ENCODE results near the gene HSPA12A.
"Not testable (repeated sequence)": the region's sequence is repeated elsewhere in the genome, so short reads cannot be mapped to it uniquely, and the experiment has no call there.

HSPA12A gene

DNA sequence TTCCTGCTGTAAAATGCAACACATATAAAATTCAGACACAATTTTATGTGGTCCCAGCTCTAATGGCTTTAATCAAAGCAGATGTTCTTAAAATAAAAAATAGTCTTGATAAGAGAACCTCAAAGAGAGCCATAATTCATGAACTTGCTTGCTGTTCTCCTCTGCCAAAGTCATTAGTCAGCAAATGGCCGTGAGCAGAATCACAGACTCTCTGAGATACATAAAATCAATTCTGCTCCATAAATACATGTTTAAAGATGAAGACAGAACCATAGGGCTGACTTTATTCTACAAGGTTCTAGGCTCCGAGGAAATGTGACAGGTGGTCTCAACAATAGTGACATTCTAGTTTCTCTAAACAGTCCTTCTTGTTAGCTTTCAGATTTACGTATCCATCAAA lies 29.8 kb downstream of the HSPA12A start:
- DNase-seq: no peak

DNA sequence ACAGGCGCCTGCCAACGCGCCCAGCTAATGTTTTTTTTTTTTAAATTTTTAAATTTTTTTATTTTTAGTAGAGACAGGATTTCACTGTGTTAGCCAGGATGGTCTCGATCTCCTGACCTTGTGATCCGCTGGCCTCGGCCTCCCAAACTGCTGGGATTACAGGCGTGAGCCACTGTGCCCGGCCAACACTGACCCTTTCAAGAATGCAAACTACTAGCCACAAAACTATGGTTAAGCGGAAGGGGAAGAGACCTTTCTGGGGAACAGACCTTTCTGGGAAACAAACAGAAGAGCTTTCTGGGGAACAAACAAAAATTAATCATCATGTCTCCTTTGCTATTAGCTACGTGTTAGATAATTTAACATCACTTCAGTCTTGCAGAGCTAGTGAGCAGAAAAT lies 30.6 kb downstream of the HSPA12A start:
- not testable (repeated sequence) for DNase-seq

DNA sequence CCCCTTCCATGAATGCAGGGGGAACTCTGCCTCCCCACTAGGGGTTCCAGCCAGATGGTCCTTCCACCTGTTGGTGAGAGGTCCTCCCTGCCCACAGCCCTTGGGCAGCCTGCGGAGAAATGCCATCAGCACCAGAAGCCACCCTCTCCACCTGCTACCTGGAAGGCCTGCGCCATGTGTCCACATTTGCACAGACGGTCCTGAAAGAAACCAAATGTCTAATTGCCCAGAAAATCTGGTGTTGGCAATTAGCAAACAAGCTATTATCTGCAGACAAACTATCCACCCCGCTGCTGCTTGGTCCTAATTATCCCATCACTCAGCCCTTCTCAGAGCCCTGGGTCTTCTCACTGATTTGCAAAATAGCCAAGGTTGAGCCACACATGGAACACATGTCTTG lies 32.3 kb downstream of the HSPA12A start:
- peak in 1 of 2 experiments; percentile 7 for DNase-seq

DNA sequence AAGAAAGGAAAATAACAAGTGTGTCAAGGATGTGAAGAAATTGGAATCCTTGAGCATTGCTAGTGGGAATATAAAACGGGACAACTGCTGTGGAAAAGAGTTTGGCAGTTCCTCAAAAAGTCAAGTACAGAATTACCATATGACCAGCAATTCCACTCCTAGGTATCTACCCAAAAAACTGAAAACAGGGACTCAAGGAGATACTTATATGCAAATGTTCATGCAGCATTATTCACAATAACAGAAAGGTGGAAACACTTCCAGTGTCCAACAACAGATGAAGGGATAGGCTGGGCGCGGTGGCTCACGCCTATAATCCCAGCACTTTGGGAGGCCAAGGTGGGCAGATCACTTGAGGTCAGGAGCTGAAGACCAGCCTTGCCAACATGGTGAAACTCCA lies 33.5 kb downstream of the HSPA12A start:
- DNase-seq: no peak

DNA sequence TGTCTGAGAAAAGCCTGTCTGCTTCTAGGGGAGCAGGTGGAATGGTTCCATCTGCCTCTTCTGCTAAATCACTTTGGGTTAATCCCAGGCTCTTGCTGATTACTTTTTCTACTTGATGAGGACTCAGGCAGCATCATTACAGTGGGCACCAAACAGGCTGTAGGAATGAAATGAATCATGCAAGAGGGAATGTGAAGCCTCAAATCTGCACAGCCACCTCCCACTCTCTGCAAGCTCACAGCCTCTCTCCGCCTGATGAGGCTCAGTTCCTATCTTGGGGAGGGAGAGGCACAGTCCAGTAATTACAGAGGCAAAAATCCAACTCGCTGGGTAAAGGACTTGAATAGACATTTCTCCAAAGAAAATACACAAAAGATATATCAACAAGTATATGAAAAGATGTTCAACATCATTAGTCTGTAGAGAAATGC lies 34.0 kb downstream of the HSPA12A start:
- DNase-seq: no peak

DNA sequence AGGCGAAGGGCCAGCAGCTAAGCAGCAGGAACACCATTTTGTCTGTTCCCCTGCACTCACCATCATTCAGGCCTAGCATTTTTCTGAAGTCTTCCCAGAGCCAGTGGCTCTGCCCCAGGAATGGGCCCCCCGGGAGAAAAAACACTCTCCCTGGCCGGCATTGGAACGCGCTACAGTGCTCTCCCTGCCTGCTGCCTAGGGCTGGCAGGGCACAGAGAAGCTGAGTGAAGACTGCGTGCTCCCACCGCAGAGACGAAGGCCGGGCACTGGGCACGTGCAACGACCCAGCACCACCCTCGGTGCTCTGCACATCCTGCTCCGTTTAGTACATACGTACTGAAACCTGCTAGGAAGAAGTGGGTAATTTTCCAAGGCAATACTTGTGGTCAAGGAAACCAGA lies 34.4 kb downstream of the HSPA12A start:
- no peak for DNase-seq

DNA sequence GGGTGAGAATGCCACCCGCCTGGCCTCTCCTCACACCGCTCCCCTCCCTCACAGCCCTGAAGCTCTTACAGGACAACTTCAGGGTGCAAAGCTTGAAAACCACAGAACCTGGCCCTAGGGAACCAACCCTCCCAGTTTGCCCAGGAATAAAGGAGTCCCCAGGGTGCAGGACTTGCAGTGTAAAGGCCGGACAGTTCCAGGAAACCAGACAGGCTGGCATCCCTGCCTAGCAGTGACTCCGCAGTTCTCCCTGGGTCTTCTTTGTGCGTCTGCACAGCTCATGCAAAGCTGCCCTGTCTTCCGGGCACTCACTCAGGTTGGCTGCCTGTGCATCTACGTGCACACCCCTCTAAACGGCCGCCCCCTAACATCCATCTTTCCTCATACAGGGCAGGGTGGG lies 36.1 kb downstream of the HSPA12A start:
- DNase-seq: no peak

DNA sequence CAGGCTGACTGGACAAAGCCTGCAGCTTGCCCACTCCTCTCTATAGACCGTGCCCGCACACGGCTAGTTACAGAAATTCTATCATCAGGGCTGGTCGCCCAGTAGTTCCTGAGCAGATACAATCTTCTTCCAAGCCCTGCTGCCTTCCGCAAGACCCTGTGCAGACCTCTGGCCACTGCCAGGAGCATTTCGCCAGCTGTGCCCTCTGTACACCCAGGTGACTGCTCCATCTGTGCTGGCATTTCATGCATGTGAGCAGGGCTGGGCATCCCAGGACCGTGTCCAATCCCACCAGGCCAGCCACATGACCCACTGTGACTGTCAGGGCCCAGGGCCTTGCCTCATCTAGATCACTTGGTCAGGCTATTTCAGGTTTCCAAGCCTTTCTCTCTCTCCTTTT lies 36.9 kb downstream of the HSPA12A start:
- DNase-seq: no peak

DNA sequence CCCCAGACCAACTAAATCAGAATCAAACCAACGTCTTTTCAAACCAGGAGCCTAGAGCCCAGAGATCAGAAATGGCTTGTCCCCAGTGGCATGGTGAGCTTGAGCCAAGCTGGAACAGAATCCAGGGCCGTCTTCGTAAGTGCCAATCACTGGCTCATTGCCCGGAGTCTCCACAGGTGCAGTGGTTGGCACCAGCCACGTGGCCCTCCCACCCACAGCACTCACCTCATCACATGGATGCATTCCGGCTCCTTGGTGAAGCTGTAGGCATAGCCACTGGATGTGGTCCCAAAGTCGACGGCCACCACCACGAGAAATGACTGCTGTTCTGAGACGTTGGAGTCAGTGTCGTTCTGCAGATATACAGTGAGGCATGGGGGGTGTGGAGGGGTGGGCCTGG lies 37.4 kb downstream of the HSPA12A start:
- no peak for DNase-seq

DNA sequence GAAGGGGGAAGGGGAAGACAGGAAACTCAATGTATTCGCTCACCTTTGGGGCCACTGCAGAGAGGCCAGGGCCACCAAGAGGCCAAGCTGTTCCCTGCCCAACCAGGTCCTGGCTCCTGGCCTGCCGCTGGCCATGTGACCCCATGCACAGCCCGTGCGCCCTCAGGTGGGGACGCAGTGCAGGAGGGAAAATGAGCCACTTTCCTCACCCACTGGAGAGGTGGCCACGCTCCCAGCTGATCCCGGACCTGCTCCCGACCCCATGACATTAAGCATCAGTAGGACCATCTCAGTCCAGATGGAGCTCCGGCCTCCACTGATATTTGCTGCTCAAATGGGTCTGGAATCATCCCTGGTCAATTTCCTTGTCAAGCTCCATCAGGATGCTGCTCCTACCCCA lies 40.2 kb downstream of the HSPA12A start:
- no peak for DNase-seq

DNA sequence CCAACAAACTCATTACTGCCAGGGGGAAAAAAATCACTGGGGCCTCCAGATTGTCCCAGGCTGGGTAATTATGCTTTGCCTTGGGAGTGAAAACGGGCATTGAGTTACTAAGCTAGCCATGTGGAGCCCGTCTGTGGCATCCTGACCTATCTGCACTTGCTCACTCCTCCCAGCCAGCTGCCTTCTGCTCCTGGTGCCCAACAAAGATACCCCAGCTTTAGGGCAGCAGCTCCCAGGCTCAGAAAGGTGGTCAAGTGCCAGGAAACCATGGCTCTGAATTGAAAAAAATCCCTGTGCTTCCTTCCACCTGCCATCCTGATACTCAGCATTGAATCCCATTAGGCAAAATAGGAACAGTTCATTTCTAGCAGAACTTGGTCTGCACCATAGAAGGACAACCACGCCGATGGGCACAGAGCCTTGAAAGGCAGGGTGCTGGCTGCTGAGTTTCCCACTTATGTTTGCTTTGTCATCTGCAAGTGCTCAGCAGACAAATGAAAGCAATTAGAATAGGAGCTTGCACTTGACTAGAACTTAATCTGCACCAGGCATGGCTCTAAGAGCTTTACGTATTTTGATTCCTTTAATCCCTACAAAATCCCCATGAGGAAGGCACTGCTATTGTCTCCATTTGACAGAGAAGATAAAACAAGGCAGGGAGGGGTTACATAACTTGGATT lies 42.8 kb downstream of the HSPA12A start:
- no peak for DNase-seq

DNA sequence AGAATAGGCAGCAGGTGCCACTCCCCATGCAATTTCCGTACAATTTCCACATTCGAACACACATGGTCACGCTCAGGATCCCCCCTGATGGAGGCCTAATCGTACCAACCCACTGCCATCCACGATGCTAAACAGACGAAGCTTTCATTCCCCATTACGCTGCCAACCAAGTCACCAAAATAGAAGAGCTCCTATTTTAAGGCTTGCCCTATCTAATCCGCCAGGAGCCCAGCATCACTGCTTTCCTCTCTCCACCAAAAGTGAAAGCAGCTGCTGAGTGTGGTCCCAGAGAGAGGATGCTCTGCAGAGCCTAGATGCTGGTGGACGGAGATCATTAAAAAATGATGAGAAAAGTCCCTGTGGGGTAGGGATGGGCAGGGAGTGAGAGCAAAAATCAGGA lies 43.3 kb downstream of the HSPA12A start:
- DNase-seq: no peak

DNA sequence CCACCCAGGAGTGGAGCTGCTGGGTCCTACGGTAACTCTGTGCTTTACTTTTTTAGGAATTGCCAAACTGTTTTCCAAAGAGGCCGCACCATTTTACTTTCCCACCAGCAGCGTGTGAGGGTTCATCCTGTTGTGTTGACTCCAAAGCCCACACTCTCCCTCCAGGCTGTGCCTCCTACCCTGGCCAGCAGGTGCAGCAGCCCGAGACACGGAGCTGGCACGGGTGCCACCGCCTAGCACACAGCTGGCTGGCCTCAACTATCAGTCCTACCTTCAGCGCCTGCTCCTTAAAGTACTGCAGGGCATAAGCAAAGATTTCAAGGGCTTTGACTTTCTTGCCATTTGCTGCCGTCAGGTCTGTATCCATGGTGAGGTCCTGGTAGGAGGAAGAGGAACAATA lies 44.0 kb downstream of the HSPA12A start:
- no peak for DNase-seq

DNA sequence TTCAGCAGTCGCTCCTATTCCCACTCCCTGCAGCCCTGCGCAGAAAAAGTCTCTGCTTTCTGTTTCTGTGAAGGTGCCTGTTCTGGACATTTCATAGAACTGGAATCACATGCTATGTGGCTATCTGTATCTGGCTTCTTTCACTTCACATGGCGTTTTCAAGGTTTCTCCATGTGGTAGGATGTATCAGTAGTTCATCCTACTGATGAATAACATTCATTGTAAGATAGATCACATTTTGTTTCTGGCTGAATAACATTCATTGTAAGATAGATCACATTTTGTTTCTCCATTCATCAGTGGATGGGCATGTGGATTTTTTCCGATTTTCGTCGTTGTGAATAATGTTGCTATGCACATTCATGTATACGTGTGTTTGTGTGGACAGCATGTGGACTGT lies 44.5 kb downstream of the HSPA12A start:
- no peak for DNase-seq

DNA sequence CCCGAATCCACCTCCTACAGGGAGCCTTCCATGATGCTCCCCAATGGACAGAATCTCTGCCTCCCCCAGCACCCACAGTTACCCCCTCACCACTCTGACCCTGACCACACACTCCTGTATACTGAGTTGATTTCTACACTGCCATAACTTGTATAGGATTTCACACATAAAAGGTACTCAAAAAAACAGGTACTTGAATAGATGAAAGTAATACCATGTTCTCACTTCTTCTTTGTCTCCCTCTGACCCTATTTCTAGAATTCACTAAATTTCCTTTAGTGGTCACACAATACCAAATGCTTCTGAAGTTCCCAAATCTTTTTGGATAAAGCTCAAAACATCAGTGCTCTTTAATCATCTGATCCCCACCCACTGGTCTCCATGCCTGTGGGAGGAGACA lies 45.4 kb downstream of the HSPA12A start:
- no peak for DNase-seq

DNA sequence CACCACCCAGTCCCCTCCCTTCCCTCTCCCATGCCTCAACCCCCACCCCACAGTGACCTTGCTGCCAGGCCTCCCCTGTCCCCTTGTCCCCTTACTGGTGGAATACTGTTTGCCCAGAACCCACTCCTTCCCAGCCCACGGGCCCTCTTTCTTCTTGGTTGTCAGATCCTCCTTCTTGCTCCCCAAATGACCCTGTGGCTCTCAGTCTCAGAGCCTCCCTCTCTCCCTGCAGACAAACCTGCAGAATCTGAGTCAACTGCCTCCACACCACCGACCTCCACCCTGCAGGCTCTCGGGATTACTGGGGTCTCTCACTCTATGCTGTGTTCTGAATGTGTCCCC lies 47.5 kb downstream of the HSPA12A start:
- DNase-seq: no peak

DNA sequence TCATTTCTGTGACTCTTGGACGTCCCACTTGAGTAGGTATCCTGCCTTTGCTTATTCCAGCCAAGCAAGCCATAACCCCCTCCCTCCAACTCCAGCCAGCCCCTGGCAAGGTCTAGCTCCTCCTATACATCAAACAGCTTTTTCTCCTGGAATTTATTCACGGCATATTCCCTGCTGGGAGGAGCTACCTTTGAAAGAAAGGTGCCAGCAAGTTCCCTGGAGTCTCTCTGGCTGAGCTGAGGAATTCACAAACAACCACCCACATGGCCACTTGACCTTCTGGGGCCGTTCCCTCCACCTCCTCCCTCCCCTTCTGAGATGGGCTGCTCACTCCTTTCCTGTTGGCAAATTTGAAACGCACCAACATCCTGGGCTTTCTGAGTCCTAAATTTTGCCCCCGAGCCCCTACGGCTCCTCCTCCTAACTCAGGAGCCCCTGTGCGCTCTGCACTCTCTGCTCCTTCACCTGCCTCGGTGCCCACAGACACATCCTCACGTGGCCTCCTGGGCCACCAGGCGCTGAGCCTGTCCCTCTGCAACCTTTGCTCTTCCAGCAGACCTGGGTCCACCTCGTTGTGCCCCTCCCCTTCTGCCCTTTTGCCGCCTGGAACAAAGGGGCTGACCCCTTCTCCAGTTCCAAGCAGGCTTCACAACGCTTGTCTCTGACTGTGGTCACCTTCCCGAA lies 48.0 kb downstream of the HSPA12A start:
- no peak for DNase-seq

DNA sequence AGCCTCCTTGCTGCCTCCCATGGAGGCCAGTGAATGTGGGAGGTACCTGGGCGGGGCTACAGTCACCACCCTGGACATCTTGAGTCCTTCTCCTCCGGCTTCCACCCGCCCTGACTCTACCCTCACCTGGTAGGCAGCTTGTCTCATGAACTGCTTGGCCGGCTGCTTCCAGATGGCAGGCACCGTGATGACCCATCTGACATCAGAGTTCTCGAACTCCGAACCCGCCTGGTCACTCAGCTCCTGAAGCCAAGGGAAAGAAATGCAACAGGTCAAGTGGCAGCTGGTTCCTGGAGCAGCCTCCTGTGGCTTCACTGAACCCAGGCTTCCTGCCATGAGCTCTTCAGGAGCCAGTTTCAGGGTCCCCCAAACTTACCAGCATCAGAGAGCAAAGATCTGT lies 50.1 kb downstream of the HSPA12A start:
- DNase-seq: no peak

DNA sequence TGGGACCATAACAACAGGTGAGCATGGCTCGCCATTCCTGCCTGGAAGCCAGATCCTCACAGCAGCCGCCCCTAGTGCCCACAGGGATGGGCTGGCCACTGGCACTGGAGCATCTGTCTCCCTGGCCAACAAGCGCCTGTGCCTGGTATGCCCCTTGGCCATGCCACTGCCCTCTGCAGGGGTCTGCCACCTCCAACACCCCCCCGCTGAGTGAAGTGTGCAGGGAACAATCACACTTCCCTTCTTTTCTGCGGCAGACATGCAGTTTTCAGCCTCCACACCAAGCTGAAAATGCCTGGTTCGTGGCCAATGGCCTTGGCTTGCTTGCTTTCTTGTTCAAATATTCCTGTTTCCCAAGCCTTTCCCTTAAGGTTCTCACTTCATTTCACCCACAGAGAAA lies 50.7 kb downstream of the HSPA12A start:
- no peak for DNase-seq

DNA sequence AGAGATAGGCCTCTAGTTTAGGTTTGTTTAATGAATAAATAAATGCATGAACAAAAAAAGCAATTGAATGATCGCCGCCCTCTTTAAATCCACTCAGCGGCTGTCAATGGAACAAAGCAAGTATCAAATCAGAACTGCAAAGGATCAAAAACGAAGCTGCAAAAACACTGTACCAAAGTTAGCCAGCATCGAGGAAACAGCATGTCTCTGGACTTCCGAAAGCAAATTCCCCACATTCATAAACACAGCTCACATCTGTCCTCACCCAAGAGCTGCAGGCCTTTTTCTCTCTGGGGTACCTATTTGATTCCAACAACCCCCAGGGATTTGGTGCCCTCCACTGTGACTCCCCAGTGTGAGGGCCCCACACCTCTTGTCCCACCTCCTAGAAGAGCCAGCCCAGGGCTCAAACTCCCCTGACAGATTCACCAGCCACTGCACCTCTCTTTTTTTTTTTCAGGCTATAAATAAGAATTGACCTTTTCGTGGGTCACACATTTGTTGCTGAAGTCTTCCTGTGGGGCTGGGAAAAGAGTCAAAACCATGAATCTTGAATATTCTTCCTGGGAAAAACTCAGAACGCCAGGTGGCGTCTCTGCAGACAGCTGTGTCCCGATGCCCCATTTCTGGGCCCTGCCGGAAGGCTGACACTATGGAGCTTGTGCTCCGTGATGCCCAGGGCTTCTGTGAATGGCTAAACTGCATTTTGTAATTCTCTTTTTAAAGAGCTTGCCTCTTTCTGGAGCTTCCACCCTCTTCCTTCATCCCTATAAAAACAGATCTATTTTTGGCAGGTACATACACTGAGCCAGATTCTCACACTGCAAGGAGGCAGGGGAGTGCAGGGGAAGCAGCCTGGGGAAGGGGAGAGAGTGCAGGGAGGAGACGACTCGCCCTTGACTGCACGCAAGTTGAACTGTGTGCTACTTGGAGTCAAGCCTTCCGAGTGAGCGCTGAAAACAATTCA lies 51.7 kb downstream of the HSPA12A start:
- DNase-seq: no peak

DNA sequence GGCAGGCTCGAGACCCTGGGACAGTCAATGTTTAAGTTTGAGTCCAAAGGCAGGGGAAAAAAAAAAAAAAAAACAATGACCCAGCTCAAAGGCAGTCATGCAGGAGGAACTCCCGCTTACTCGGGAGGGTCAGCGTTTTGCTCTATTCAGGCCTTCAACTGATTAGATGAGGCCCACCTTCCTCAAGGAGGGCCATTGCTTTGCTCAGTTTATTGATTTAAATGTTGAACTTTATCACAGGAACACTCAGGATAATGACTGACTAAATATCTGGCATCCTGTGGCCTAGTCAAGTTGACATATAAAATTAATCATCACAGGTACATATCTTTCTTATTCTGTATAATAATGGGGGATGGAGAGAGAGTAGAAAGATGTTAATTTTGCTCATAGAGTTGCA lies 52.6 kb downstream of the HSPA12A start:
- no peak for DNase-seq

DNA sequence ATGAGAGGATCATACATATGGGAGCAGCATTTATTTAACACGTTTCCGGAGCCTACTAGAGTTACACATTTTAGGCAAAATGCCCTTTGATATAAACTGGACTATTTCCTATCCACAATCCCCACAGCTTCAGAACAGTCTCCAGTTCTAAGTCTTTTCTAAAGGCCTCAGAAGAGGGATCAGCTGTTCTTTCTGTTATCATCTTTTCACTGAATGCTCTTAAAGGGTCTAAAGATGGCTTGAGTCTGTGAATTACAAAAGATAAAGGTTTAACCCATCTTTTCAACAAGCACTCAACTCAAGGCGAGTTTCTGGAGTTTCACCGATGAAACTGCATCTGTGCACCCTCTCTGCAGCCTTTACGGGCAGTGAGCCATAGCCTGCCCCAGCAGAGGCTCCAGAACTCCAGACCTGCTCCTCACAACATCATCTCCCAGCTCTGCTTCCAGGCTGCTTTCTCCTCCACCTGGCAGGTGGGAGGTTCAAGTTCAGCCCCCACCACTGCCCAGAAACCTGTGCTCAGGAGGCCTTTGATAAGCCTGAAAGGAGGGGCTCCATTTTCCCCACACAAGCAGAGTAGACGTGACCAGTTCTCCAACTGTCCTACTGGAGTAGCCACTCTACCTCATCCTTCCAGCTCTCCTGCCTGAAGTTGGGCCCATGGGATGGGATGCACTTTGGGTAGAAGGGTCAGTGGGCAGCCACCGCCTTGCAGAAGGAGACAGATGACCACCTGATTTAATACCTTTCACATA lies 53.4 kb downstream of the HSPA12A start:
- DNase-seq: no peak

DNA sequence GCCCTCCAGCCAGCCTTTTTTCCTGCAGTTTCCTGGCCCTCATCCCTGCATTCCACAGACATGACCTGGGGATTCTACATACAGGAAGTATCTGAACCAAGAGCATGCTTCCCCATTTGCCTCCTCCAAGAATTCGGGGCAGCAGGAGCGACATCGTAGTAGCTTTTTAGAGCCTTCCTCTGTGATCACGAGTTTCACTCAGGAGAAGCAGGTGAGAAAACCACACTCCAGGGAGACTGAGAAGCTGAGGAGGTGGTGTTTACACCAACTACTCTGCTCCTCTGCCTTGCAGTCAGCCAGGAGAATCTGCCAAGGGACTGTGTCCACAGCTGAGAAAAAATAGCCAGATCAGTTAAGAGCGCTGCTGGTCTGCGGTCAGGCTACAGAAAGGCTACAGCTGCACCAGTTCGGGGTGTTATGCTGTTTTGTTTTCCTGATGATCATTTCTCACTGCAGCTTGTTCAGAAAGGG lies 54.1 kb downstream of the HSPA12A start:
- no peak for DNase-seq

All from cerebellar nuclear complex (tissue), 1 donor.